ENCODE data around the gene MMP25. TPM values are rescaled to one million over a fixed set of nuclear protein-coding genes. Genes with fewer than 3 reads are reported as not detected.
A peak's percentile ranks its signal among the peaks of the same experiment; 100 is the strongest.

The MMP25 gene
- total RNA-seq, 1 experiment from 2014 or later: 0.51 TPM

DNA sequence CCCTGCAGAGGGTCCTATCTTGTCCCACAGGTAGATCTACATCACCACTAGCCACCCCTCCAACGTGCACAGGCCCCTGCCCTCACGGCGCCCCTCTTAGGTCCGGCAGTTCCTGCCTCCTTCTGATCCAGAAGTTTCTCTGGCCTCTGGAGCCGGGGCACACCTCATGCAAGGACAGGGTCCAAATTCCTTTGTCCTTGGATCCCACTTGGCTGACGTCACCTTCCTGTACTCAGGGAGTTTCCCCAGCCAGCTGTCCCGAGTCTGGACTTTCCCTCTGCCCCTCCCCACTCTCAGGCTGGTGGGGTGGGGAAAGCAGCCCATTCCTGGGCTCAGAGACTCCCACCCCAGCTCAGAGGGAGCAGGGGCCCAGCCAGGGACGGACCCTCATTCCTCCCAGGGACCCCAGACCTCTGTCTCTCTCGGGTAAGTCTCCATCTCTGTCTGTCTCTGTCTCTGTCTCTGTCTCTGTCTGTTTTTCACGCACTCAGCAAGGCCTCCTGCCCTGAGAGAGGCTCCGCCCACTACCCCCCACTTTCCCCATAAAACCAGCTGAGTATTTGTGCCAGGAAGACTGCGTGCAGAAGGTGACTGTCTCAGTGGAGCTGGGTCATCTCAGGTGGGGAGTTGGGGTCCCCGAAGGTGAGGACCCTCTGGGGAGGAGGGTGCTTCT, 18.8 kb downstream of the MMP25 start, which contains the start of gene IL32:
Gene IL32 (plus strand): TSS at position 572 of the 673 bp plus-strand sequence. CDS start 172 bp downstream, outside the sequence.
- Histone ChIP-seq H3K9me3 (ENCODE audit: low read length) (no peaks in the 10 kb centered on the region), H3F3A (ENCODE audit: low read length, unreplicated experiment) (no peaks in the 10 kb centered on the region), H3K4me1 (ENCODE audit: insufficient read depth, low read length) (peaks cover 11% of the 10 kb centered on the region), H2AFZ (ENCODE audit: low read length) (peak within 1 kb of the TSS; percentile 69; the same call in 1 of the 2 replicates), H3K9me2 (replicated peaks; ENCODE audit: low read length) (no peaks in the 10 kb centered on the region), H3K9ac (ENCODE audit: low read length) (peak within 1 kb of the TSS; percentile 15; the same call in 1 of the 2 replicates), H3K4me3 (ENCODE audit: low read length) (no peak within 1 kb of the TSS), H3K27ac (ENCODE audit: low read length) (peak within 1 kb of the TSS; percentile 8; the same call in 1 of the 2 replicates), H3K27me3 (ENCODE audit: low read length) (no peaks in the 10 kb centered on the region), H3K4me2 (ENCODE audit: low read length) (peak within 1 kb of the TSS; percentile 46), H3K79me2 (ENCODE audit: low read length) (no peaks in the 10 kb centered on the region), H3K36me3 (ENCODE audit: low read depth, low read length) (no peaks in the 10 kb centered on the region), H4K20me1 (ENCODE audit: low read length) (no peaks in the 10 kb centered on the region)
- ChIA-PET POLR2A (ENCODE audit: unreplicated experiment) (no interaction called here), CTCF (no interaction called here)
- no peak for TF ChIP-seq CTCF (conservative IDR thresholded peaks at IDR 0.05; ENCODE audit: low read depth, low read length)
- TF ChIP-seq EZH2phosphoT487 (IDR thresholded peaks at IDR 0.05; ENCODE audit: borderline replicate concordance, low read length): no peak
- no peak for TF ChIP-seq EZH2 (IDR thresholded peaks at IDR 0.05; ENCODE audit: low read length, unreplicated experiment)
- BruUV-seq (replicated peaks): TSS peak; percentile 52
- DNase-seq (peak; percentile 32), ATAC-seq (0 out of 2 replicates have a peak, but pooled peaks have one; percentile 40)
- intact Hi-C loops (cut with micrococcal nuclease): no loop called here

DNA sequence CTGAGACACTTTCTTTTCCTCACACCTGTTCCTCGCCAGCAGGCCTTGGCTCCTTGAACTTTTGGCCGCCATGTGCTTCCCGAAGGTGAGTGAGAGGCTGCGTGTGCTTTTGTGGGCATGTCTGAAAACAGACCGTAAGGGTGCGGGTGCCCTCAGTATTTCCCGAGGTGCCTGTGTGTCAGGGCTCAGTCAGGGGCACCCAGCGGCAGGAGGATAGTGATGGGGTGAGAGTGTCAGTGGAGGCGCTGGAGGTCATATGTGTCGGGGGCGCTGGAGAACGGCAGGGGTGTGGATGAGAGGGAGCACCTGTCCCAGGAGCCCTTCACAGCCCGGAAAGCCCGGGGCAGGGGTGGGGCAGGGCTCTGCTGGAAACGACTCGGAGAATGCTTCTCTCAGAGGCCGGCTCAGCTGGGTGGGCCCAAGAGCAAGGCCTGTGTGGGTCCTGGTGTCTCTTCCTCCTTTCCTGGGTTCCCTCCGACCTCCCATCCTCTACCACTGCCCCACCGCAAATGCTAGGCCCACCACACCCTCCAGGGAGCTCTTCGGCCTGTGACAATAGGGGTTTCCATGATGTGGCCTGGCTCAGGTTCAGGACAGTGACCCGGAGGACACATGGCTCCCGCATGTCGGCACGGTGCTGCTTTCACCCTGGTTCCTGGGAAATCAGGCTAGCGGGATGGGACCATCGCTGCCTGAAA, 19.5 kb downstream of the MMP25 start:
- Histone ChIP-seq H3K27ac (ENCODE audit: low read length) (peak overlapping the region; percentile 8; the same call in 1 of the 2 replicates), H3K9me3 (ENCODE audit: low read length) (no peaks in the 10 kb centered on the region), H3K4me2 (ENCODE audit: low read length) (peak overlapping the region; percentile 46; the same call in 1 of the 2 replicates), H3K9me2 (replicated peaks; ENCODE audit: low read length) (no peaks in the 10 kb centered on the region), H4K20me1 (ENCODE audit: low read length) (no peaks in the 10 kb centered on the region), H2AFZ (ENCODE audit: low read length) (peak overlapping the region; percentile 69; the same call in 1 of the 2 replicates), H3K4me1 (ENCODE audit: insufficient read depth, low read length) (peaks cover 11% of the 10 kb centered on the region), H3F3A (ENCODE audit: low read length, unreplicated experiment) (no peaks in the 10 kb centered on the region), H3K9ac (ENCODE audit: low read length) (peak overlapping the region; percentile 15; the same call in 1 of the 2 replicates), H3K27me3 (ENCODE audit: low read length) (no peaks in the 10 kb centered on the region), H3K4me3 (ENCODE audit: low read length) (no peak overlapping the region), H3K36me3 (ENCODE audit: low read depth, low read length) (no peaks in the 10 kb centered on the region), H3K79me2 (ENCODE audit: low read length) (no peaks in the 10 kb centered on the region)
- ATAC-seq (no peak), DNase-seq (no peak)
- CTCF ChIA-PET: no interaction called here
- POLR2A ChIA-PET (ENCODE audit: unreplicated experiment): no interaction called here
- TF ChIP-seq EZH2 (IDR thresholded peaks at IDR 0.05; ENCODE audit: low read length, unreplicated experiment) (no peak), CTCF (conservative IDR thresholded peaks at IDR 0.05; ENCODE audit: low read depth, low read length) (no peak), EZH2phosphoT487 (IDR thresholded peaks at IDR 0.05; ENCODE audit: borderline replicate concordance, low read length) (no peak)
- no TSS peak for BruUV-seq (replicated peaks)
- intact Hi-C loops (cut with micrococcal nuclease): no loop called here

DNA sequence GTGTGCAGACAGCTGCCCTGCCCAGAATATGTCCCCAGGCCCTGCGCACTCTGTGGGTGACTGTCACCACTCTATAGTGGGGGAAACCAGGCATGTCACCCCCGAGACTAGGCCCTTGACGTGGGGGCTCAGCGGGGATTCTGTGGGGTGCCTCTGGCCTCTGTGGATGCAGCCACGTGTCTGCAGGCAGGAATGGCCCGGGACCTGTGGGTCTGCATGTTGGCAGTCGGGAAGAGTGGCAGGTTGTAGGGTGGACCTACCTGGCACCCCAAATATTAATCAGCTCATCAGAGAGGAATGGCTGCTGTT, 20.0 kb downstream of the MMP25 start:
- Histone ChIP-seq H3K27ac (ENCODE audit: low read length) (no peak overlapping the region), H3K9me2 (replicated peaks; ENCODE audit: low read length) (no peaks in the 10 kb centered on the region), H3K36me3 (ENCODE audit: low read depth, low read length) (no peaks in the 10 kb centered on the region), H3K4me2 (ENCODE audit: low read length) (no peak overlapping the region), H3K9me3 (ENCODE audit: low read length) (no peaks in the 10 kb centered on the region), H3F3A (ENCODE audit: low read length, unreplicated experiment) (no peaks in the 10 kb centered on the region), H3K27me3 (ENCODE audit: low read length) (no peaks in the 10 kb centered on the region), H3K79me2 (ENCODE audit: low read length) (no peaks in the 10 kb centered on the region), H3K9ac (ENCODE audit: low read length) (no peak overlapping the region), H3K4me3 (ENCODE audit: low read length) (no peak overlapping the region), H2AFZ (ENCODE audit: low read length) (no peak overlapping the region), H4K20me1 (ENCODE audit: low read length) (no peaks in the 10 kb centered on the region), H3K4me1 (ENCODE audit: insufficient read depth, low read length) (peaks cover 11% of the 10 kb centered on the region)
- intact Hi-C loops (cut with micrococcal nuclease): no loop called here
- ChIA-PET CTCF (no interaction called here), POLR2A (ENCODE audit: unreplicated experiment) (no interaction called here)
- TF ChIP-seq CTCF (conservative IDR thresholded peaks at IDR 0.05; ENCODE audit: low read depth, low read length) (no peak), EZH2 (IDR thresholded peaks at IDR 0.05; ENCODE audit: low read length, unreplicated experiment) (no peak), EZH2phosphoT487 (IDR thresholded peaks at IDR 0.05; ENCODE audit: borderline replicate concordance, low read length) (no peak)
- BruUV-seq (replicated peaks): no TSS peak
- ATAC-seq (no peak), DNase-seq (no peak)

Measured in PC-3 (cell line).